H1 (cell line): Measurements from ENCODE around the gene WNT9A.

Experiments used
- CEBPB ChIP-seq: IDR thresholded peaks from 2 replicates; pipeline ENCODE4 v1.6.1; 2012; ENCODE audit warnings: low read depth, low read length
- POLR2A ChIP-seq, 2 experiments: IDR thresholded peaks; 1 replicate in 1 of 2; 2 replicates in 1 of 2; pipeline ENCODE4 v1.6.1; 2011; ENCODE audit warnings: low read depth in 2 of 2, low read length in 2 of 2, mild to moderate bottlenecking in 2 of 2; ENCODE audit errors: control extremely low read depth in 1 of 2
- TF ChIP-seq, protein P1 (sequence below), 3 experiments: IDR thresholded peaks; 1 replicate in 2 of 3; 2 replicates in 1 of 3; pipeline versions ENCODE4 v1.5.1 to v1.6.1; 2011; ENCODE audit warnings: low read length in 3 of 3, mild to moderate bottlenecking in 3 of 3, inconsistent platforms in 2 of 3, low read depth in 1 of 3, moderate library complexity in 1 of 3; ENCODE audit not compliant: insufficient read depth in 1 of 3; ENCODE audit errors: control extremely low read depth in 1 of 3

GRCh38 chr1:227886993-227887696 lies 60.6 kb downstream of the WNT9A start:
- no peak for TF ChIP-seq CEBPB
- TF ChIP-seq POLR2A (IDR thresholded peaks at IDR 0.05; ENCODE audit: control extremely low read depth in 1 of 2, low read depth in 2 of 2, low read length in 2 of 2), result no peak
- TF ChIP-seq, protein P1, sequence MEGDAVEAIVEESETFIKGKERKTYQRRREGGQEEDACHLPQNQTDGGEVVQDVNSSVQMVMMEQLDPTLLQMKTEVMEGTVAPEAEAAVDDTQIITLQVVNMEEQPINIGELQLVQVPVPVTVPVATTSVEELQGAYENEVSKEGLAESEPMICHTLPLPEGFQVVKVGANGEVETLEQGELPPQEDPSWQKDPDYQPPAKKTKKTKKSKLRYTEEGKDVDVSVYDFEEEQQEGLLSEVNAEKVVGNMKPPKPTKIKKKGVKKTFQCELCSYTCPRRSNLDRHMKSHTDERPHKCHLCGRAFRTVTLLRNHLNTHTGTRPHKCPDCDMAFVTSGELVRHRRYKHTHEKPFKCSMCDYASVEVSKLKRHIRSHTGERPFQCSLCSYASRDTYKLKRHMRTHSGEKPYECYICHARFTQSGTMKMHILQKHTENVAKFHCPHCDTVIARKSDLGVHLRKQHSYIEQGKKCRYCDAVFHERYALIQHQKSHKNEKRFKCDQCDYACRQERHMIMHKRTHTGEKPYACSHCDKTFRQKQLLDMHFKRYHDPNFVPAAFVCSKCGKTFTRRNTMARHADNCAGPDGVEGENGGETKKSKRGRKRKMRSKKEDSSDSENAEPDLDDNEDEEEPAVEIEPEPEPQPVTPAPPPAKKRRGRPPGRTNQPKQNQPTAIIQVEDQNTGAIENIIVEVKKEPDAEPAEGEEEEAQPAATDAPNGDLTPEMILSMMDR (IDR thresholded peaks at IDR 0.05; ENCODE audit: control extremely low read depth in 1 of 3, insufficient read depth in 1 of 3, low read depth in 1 of 3, low read length in 3 of 3), result no peak
